IPS-15b (cell line): ENCODE data around the gene MYO15A.
"Not testable (repeated sequence)": the region's sequence is repeated elsewhere in the genome, so short reads cannot be mapped to it uniquely, and the experiment has no call there.

Experiments used
- H3K27me3 ChIP-seq: one replicate; pipeline ENCODE4 v1.6.1; 2013; ENCODE audit warnings: low read length; ENCODE audit not compliant: control insufficient read depth, insufficient read depth
- H3K36me3 ChIP-seq: one replicate; pipeline ENCODE4 v1.6.1; 2013; ENCODE audit warnings: low read length; ENCODE audit not compliant: control insufficient read depth, insufficient read depth
- H3K4me1 ChIP-seq: one replicate; pipeline ENCODE4 v1.6.1; 2013; ENCODE audit warnings: mild to moderate bottlenecking, low read length; ENCODE audit not compliant: control insufficient read depth, insufficient read depth
- H3K4me3 ChIP-seq: one replicate; pipeline ENCODE4 v1.5.1; 2013; ENCODE audit warnings: low read depth, low read length
- H3K9ac ChIP-seq: one replicate; pipeline ENCODE4 v1.6.1; 2013; ENCODE audit warnings: low read depth, mild to moderate bottlenecking, low read length
- H3K9me3 ChIP-seq: one replicate; pipeline ENCODE4 v1.6.1; 2013; ENCODE audit warnings: mild to moderate bottlenecking, low read length; ENCODE audit not compliant: control insufficient read depth, insufficient read depth

Gene MYO15A

GRCh38 chr17:18195246-18195645 is 86.7 kb downstream of the MYO15A start:
- Histone ChIP-seq H3K9me3 (no peaks in the 10 kb centered on the region), H3K27me3 (no peaks in the 10 kb centered on the region), H3K36me3 (peaks cover 34% of the 10 kb centered on the region), H3K4me1 (no peaks in the 10 kb centered on the region), H3K9ac (no peak overlapping the region), H3K4me3 (no peak overlapping the region)

- H3K4me1 ChIP-seq: peaks cover 4% of the 10 kb centered on the region
- no peaks in the 10 kb centered on the region for H3K9me3 ChIP-seq
- H3K36me3 ChIP-seq: peaks cover 38% of the 10 kb centered on the region
- no peaks in the 10 kb centered on the region for H3K27me3 ChIP-seq
- H3K4me3 ChIP-seq: no peak overlapping the region
- no peak overlapping the region for H3K9ac ChIP-seq
Observed at GRCh38 chr17:18197535-18198194, 89.1 kb downstream of the MYO15A start.

GRCh38 chr17:18198530-18198929 is 90.0 kb downstream of the MYO15A start:
- Histone ChIP-seq H3K4me3 (no peak overlapping the region), H3K9me3 (no peaks in the 10 kb centered on the region)

GRCh38 chr17:18201108-18201507 is 92.6 kb downstream of the MYO15A start:
- Histone ChIP-seq H3K4me3 (no peak overlapping the region), H3K9me3 (no peaks in the 10 kb centered on the region), H3K4me1 (peaks cover 11% of the 10 kb centered on the region), H3K36me3 (peaks cover 33% of the 10 kb centered on the region), H3K9ac (no peak overlapping the region), H3K27me3 (no peaks in the 10 kb centered on the region)

More at GRCh38 chr17:18198530-18198929, 90.0 kb downstream of the MYO15A start:
- Histone ChIP-seq H3K36me3 (peaks cover 38% of the 10 kb centered on the region), H3K9ac (no peak overlapping the region), H3K4me1 (peaks cover 9% of the 10 kb centered on the region), H3K27me3 (no peaks in the 10 kb centered on the region)

GRCh38 chr17:18203308-18203707 is 94.8 kb downstream of the MYO15A start:
- no peak overlapping the region for H3K9ac ChIP-seq
- H3K27me3 ChIP-seq: no peaks in the 10 kb centered on the region
- H3K36me3 ChIP-seq: peaks cover 38% of the 10 kb centered on the region
- no peak overlapping the region for H3K4me3 ChIP-seq
- H3K4me1 ChIP-seq: peaks cover 11% of the 10 kb centered on the region
- H3K9me3 ChIP-seq: no peaks in the 10 kb centered on the region

GRCh38 chr17:18205861-18206260 is 97.3 kb downstream of the MYO15A start:
- Histone ChIP-seq H3K9ac (no peak overlapping the region), H3K9me3 (no peaks in the 10 kb centered on the region), H3K27me3 (no peaks in the 10 kb centered on the region), H3K4me3 (no peak overlapping the region), H3K36me3 (peaks cover 33% of the 10 kb centered on the region), H3K4me1 (peaks cover 8% of the 10 kb centered on the region)

DNA sequence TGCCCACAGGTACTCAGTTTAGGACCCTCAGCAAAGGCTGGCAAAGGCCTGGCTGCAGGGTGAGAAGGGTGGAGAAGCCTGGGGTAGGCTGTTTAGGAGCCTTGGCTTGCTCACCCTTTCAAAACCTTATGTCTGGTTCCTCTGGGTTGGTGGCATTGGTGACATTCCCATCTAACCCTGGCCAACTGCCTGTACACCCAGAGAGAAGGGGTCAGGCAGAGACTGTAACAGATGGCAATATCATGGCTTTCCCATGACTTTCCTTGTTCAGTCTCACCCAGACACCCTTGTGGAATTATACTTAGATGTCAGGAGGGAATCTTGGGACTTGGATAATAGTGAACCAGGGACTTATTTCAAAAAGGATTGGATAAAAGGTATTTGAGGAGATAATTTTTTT is 98.4 kb downstream of the MYO15A start:
- Histone ChIP-seq H3K9me3 (no peaks in the 10 kb centered on the region), H3K4me3 (no peak overlapping the region), H3K36me3 (peaks cover 33% of the 10 kb centered on the region), H3K27me3 (no peaks in the 10 kb centered on the region), H3K4me1 (peaks cover 8% of the 10 kb centered on the region), H3K9ac (no peak overlapping the region)

DNA sequence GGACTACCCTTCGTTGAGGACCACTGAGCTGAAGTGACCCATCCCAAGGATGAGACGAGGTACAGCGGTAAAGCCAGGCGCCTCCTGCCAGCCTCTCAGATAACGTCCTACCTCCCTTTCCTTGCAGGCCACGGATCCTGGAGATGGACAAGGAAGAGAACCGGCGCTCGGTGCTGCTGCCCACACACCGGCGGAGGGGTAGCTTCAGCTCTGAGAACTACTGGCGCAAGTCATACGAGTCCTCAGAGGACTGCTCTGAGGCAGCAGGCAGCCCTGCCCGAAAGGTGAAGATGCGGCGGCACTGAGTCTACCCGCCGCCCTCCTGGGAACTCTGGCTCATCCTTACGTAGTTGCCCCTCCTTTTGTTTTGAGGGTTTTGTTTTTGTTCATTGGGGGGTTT is 99.5 kb downstream of the MYO15A start:
- H3K9me3 ChIP-seq: no peaks in the 10 kb centered on the region
- peaks cover 31% of the 10 kb centered on the region for H3K36me3 ChIP-seq
- peaks cover 6% of the 10 kb centered on the region for H3K4me1 ChIP-seq
- H3K27me3 ChIP-seq: no peaks in the 10 kb centered on the region
- H3K4me3 ChIP-seq: no peak overlapping the region
- H3K9ac ChIP-seq: no peak overlapping the region

DNA sequence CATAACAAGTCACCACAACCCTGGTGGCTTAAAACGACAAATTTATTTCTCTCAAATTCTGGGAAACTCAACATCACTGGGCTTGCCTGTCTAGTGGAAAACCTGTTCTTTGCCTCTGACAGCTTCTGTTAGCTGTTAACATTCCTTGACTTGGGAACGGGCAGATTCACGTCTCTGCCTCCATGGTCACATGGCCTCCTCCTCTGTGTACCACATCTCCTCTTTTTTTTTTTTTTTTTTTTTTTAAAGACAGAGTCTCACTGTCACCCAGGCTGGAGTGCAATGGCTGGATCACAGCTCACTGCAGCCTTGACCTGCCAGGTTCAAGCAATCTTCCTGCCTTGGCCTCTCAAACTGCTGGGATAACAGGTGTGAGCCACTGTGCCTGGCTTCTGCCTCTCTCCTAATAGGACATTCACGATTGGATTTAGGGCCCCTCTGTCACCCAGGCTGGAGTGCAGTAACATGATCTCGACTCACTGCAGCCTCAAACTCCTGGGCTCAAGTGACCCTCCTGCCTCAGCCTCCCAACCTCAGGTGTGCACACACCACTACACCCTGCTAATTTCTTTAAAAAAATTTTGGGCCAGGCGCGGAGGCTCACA is 105.2 kb downstream of the MYO15A start:
- Histone ChIP-seq H3K27me3 (no peaks in the 10 kb centered on the region), H3K9ac (no peak overlapping the region), H3K9me3 (no peaks in the 10 kb centered on the region), H3K36me3 (peaks cover 3% of the 10 kb centered on the region), H3K4me1 (no peaks in the 10 kb centered on the region), H3K4me3 (no peak overlapping the region)

- H3K4me1 ChIP-seq, H3K4me3 ChIP-seq, H3K9ac ChIP-seq, H3K36me3 ChIP-seq, H3K9me3 ChIP-seq, H3K27me3 ChIP-seq: not testable (repeated sequence)
Observed at GRCh38 chr17:18216906-18217305, 108.3 kb downstream of the MYO15A start.

DNA sequence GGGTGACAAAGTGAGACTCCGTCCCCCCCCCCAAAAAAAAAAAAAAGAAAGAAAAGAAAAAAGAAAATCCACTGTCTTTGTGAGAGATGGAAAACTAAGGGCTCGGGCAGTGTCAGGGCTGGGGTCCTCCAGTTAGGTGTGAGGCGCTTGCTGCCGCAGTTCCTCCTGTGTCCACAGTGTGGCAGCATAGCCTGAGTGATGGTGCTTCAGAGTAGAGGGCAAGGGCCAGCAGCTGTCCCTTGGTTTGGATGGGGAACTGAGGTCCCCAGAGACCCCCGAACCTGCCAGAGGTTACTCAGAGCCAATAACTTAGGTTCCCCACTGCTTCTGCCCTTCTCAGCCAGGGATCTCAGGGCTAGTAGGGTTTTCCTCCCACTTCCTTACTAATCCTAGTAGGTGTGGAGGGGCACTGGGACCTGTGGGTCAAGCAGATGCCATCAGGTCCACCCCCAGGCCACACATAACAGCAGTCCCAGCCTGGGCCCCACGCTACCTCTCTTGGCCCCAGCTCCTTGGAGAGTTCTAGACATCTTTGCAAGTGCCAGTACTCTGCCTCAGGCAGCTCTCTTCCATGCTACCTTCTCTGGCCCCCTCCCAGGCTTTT is 109.0 kb downstream of the MYO15A start:
- Histone ChIP-seq H3K4me1 (no peaks in the 10 kb centered on the region), H3K4me3 (no peak overlapping the region), H3K27me3 (no peaks in the 10 kb centered on the region), H3K9me3 (no peaks in the 10 kb centered on the region), H3K36me3 (no peaks in the 10 kb centered on the region), H3K9ac (no peak overlapping the region)

DNA sequence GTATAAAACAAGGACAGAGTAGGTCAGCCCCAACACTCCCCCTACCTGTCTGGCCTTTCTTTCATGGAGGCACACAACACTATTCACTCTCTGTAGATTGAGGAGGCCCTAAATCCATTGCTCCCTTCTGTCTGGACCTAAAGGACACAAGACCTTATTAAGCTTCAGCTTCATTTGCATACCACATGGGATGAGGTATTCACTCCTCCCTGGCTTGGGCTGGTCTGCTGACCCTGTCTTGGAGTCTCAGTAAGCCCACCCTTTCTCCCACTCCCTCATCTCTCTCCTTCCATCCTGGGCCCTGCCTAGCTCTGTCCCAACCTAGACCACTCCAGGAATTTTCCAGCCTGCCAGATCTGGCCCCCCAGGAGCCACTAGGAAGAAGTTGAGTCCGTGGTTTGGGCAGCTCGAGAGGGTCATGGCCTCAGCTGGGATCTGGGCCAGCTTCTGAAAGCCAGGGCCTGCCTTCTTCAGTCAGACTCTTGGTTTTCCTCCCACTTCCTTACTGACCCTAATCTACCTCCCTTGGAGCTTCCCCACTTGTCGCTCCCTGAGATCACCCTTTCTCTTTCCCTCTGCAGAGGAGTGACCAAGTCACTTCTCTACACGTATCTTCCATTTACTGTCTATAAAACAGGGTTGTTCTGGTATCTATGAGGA is 110.3 kb downstream of the MYO15A start:
- H3K9ac ChIP-seq: no peak overlapping the region
- no peaks in the 10 kb centered on the region for H3K27me3 ChIP-seq
- no peaks in the 10 kb centered on the region for H3K9me3 ChIP-seq
- H3K36me3 ChIP-seq: no peaks in the 10 kb centered on the region
- H3K4me1 ChIP-seq: peaks cover under 1% of the 10 kb centered on the region
- H3K4me3 ChIP-seq: no peak overlapping the region
